ENCODE measurements around the gene SIGLEC1.
A peak's percentile ranks its signal among the peaks of the same experiment; 100 is the strongest.

The SIGLEC1 gene

DNA sequence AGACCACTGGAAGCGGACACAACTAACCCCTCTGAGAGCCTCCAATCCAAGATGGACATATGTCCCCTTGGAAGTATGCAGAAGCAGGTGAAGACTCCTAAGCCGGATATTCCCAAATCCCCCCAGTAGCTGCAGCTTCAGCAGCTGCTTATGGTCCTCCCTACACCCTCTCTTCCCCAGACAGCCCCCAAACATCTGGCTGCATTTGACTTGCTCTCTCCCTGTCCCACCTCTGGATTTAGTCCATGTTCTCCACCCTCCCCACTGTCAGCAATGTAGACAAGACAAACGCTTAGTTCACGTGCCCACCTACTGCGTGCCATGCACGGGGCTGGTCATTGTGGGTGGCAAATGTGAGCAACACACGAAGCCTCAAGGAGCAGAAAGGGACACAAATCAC lies 26.0 kb downstream of the SIGLEC1 start:
- Histone ChIP-seq H3K27me3 (ENCODE audit: control insufficient read depth, insufficient read depth, low read length) (peaks cover 20% of the 10 kb centered on the region), H3K4me1 (ENCODE audit: control insufficient read depth, insufficient read depth, low read length) (peaks cover 20% of the 10 kb centered on the region), H3K9me3 (ENCODE audit: control insufficient read depth, insufficient read depth, low read depth, low read length) (no peaks in the 10 kb centered on the region), H3K4me3 (ENCODE audit: low read depth, low read length) (no peak overlapping the region), H3K36me3 (ENCODE audit: control insufficient read depth, insufficient read depth, low read length) (no peaks in the 10 kb centered on the region), H3K9ac (ENCODE audit: low read length) (no peak overlapping the region), H3K27ac (ENCODE audit: low read depth, low read length) (no peak overlapping the region)

DNA sequence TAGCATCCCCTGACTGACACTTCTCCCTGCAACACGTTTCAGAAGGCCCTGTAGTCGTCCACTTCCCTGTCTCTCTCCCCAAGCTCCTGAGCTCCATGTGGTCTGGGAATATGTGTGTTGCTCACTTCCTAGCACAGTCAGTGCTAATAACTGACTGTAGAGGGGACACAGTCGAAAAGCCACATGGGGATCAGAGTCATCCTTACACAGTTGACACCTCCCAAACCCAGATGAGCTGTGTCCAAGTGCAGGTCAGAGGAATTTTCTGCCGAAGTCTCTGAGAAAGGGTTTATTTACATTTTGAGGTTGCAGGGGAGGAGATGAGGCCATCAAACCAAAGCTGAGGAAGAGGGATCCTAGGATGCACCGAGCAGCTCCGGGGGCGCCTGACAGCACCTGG lies 27.1 kb downstream of the SIGLEC1 start:
- H3K4me3 ChIP-seq (ENCODE audit: low read depth, low read length): no peak overlapping the region
- no peaks in the 10 kb centered on the region for H3K36me3 ChIP-seq (ENCODE audit: control insufficient read depth, insufficient read depth, low read length)
- H3K27ac ChIP-seq (ENCODE audit: low read depth, low read length): no peak overlapping the region
- peaks cover 31% of the 10 kb centered on the region for H3K4me1 ChIP-seq (ENCODE audit: control insufficient read depth, insufficient read depth, low read length)
- H3K9me3 ChIP-seq (ENCODE audit: control insufficient read depth, insufficient read depth, low read depth, low read length): no peaks in the 10 kb centered on the region
- H3K27me3 ChIP-seq (ENCODE audit: control insufficient read depth, insufficient read depth, low read length): peaks cover 24% of the 10 kb centered on the region
- no peak overlapping the region for H3K9ac ChIP-seq (ENCODE audit: low read length)

DNA sequence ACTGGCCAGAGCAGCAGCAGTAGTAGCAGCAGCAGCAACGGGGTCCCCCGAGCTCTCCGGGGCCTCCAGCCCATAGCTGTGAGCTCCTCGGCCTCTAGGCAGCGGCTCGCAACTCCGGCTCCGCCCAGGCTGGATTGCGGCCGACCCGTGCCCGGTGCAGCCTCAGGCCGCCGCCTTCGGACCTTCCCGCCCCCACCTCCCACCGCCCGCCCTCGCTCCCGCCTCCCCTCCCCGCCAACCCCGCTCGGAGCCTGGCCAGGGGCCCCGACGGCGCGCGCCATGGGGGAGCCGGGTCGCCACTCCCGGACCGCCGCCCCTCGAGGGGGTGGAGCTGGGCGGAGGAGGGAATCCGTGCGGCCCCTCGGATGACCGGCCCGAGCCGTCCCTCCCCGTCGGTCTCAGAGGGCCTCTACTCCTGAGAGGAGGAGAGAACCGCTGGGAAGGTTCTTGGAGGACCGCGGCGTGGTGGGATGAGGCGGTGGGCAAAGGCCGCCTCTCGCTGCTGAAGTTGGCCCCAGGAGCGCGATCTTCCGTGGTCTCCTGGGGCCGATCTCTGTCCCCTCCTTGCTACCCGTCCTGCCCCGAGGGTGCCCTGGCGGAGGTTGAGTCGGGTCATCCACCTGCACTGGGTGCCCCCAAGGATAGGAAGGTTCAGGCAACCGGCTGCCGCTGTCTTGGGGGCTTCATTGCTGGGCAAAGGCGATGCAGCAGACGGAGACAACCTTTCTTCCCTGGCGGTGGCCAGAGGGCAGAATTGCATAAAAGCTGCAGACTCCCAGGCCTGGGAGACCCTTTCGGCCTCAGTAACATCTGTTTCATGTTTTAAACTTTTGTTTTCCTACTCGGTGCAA lies 30.2 kb downstream of the SIGLEC1 start, which contains the start of gene ADAM33:
ADAM33 (minus strand) TSS at position 80 of the 851 bp plus-strand sequence; CDS start at position 74, 6 bp downstream.
- H3K4me1 ChIP-seq (ENCODE audit: control insufficient read depth, insufficient read depth, low read length): peaks cover 38% of the 10 kb centered on the region
- H3K4me3 ChIP-seq (ENCODE audit: low read depth, low read length): peak within 1 kb of the TSS; percentile 76
- H3K9me3 ChIP-seq (ENCODE audit: control insufficient read depth, insufficient read depth, low read depth, low read length): no peaks in the 10 kb centered on the region
- H3K36me3 ChIP-seq (ENCODE audit: control insufficient read depth, insufficient read depth, low read length): no peaks in the 10 kb centered on the region
- peak within 1 kb of the TSS; percentile 63 for H3K9ac ChIP-seq (ENCODE audit: low read length)
- H3K27me3 ChIP-seq (ENCODE audit: control insufficient read depth, insufficient read depth, low read length): peaks cover 24% of the 10 kb centered on the region
- H3K27ac ChIP-seq (ENCODE audit: low read depth, low read length): no peak within 1 kb of the TSS

DNA sequence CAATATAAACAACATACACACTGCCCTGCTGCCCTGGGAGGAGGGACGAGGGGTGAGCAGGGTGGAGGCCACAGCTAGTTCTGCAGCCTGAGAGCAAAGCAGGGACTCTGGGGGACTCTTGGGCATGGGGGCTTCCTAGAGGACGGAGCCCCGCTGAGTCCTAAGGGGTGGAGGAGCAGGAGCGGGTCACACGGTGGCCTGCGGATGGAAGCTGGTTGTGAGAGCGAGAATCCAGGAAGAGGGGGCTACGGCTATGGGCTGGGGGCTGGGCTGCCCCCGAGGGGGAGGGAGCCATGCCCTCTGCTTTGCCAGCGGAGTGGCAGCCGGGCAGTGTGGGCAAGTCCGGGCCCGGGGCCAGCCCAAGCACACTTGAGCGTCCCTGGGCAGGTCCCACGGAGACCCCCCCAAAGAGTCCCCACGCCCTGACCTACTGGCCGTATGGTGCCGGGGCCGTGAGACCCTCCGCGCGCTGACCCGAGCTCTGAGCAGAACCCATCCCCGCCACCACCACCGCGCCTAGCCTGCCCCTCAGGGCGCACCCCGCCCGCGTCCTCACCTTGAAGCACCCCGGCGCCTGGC lies 31.0 kb downstream of the SIGLEC1 start:
- Histone ChIP-seq H3K9ac (ENCODE audit: low read length) (peak overlapping the region; percentile 63), H3K4me3 (ENCODE audit: low read depth, low read length) (peak overlapping the region; percentile 76), H3K9me3 (ENCODE audit: control insufficient read depth, insufficient read depth, low read depth, low read length) (no peaks in the 10 kb centered on the region), H3K27me3 (ENCODE audit: control insufficient read depth, insufficient read depth, low read length) (peaks cover 24% of the 10 kb centered on the region), H3K27ac (ENCODE audit: low read depth, low read length) (no peak overlapping the region), H3K36me3 (ENCODE audit: control insufficient read depth, insufficient read depth, low read length) (no peaks in the 10 kb centered on the region), H3K4me1 (ENCODE audit: control insufficient read depth, insufficient read depth, low read length) (peaks cover 40% of the 10 kb centered on the region)

DNA sequence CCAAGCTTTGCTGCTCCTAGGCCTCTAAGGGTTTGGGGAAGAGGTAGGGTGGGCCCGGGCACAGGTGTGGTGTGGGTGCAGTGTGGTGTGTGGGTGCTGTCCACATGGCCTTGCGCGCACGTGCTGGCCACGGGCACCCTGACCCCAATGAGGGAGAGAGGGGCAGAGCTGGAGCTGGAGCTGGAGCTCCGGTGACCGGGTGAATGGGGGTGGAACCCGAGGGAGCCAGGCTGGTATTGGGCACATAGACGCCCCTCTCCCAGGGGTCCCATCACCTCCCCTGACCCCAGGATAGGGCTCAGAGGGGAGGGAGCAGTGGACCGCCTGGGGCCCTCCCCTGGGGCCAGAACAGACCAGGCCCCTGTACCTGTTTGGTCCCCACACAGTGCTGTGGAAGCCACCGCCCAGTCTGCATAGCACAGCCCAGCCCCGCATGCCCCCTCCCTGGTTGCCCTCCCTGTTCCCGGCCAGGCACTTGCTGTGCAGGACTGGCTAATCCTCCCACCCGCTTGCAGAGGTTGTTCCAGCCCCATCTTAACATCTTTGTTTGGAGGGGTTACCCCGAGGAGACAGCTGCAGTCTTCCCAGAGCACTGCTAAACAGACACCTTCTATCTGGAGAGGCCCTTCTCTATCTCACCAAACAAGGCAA lies 31.6 kb downstream of the SIGLEC1 start:
- no peaks in the 10 kb centered on the region for H3K9me3 ChIP-seq (ENCODE audit: control insufficient read depth, insufficient read depth, low read depth, low read length)
- no peak overlapping the region for H3K27ac ChIP-seq (ENCODE audit: low read depth, low read length)
- peaks cover 40% of the 10 kb centered on the region for H3K4me1 ChIP-seq (ENCODE audit: control insufficient read depth, insufficient read depth, low read length)
- H3K27me3 ChIP-seq (ENCODE audit: control insufficient read depth, insufficient read depth, low read length): peaks cover 27% of the 10 kb centered on the region
- peak overlapping the region; percentile 63 for H3K9ac ChIP-seq (ENCODE audit: low read length)
- H3K36me3 ChIP-seq (ENCODE audit: control insufficient read depth, insufficient read depth, low read length): no peaks in the 10 kb centered on the region
- H3K4me3 ChIP-seq (ENCODE audit: low read depth, low read length): peak overlapping the region; percentile 76

DNA sequence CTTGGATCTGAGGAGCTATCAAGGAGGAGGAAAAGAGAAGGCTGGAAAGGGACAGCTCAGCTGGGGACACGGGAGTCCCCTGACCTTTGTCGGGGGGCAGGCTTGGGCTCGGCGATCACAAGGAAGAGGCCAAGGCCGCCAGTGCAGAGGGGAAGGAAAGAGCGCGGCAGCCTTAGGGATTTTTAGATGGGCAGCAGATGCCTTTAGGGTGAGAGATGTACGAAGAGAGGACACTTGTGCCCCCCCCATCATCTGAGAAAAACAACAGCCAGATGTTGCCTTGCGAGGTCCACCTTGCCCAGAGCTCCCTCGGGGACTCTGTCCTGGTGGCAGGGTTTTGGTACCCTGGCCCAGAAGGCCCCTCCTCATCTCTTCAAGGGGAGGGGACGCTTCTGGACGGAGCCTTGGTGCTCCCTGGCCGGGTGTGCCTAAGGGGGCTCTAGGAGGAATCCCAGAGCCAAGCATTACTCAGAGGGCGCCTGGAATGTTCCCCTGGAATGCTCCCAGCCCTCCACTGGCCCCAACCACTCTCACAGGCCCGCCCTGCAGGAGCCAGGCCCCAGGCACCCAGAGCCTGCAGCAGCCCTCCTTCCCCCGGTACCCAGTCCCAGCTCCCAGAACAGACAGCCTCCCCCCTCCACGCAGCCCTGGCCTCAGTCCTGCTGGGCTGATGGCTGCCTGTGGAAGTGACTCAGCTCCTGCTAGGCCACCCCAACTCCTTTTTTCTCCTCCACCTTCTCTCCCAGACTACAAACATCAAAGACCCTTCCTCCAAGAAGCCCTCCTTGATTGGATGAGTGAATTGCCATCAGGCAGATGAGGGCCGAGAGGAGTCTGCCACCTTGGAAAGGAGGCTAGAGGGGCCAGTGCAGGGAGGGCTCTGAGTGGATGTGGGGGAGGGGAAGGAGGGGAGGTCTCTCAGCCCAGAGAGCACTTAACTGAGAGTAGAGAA lies 32.4 kb downstream of the SIGLEC1 start:
- peaks cover 30% of the 10 kb centered on the region for H3K27me3 ChIP-seq (ENCODE audit: control insufficient read depth, insufficient read depth, low read length)

DNA sequence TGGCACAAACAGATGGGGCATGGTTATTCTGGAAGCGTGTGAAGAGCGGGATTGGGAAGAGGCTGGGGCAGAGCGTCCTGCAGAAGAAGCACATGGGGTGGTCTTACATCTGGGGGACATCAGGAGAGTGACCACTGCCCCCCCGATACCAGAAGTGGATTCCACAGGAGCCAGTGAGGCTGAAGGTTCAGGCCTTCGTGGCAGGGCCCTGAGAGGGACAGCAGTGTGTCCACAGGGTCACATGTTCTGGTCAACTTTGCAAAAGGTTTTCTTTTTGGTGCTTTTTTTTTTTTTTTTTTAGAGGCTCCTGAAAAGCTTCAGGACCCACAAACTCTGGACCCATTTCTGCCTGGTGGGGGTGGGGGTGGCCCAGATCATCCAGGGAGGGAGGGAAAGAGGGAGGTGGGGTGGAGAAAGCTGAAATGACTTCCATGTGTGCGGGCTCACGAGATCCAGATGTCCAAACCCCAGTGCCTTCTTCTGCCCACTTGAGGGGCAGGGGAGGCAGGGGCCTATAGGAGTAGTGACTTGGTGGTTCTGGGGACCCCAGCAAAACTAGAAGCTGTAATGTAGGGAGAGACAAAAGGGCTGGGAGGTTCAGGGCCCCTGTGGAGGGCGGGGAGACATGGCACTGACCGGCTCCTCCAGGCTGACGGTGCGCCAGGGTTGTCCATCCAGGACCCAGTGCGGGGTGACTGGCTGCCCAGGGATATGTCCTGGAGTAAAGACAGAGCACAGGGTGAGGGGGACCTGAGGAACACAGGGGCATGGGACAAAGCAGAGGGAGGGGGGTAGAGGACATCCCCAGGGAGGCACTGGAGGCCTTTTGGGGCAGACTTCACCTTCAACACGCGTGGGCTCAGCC lies 33.3 kb downstream of the SIGLEC1 start:
- Histone ChIP-seq H3K9ac (ENCODE audit: low read length) (no peak overlapping the region), H3K4me3 (ENCODE audit: low read depth, low read length) (no peak overlapping the region), H3K27me3 (ENCODE audit: control insufficient read depth, insufficient read depth, low read length) (peaks cover 29% of the 10 kb centered on the region), H3K27ac (ENCODE audit: low read depth, low read length) (no peak overlapping the region), H3K4me1 (ENCODE audit: control insufficient read depth, insufficient read depth, low read length) (peaks cover 27% of the 10 kb centered on the region), H3K36me3 (ENCODE audit: control insufficient read depth, insufficient read depth, low read length) (no peaks in the 10 kb centered on the region), H3K9me3 (ENCODE audit: control insufficient read depth, insufficient read depth, low read depth, low read length) (no peaks in the 10 kb centered on the region)

More for the DNA sequence above, 32.4 kb downstream of the SIGLEC1 start:
- H3K4me1 ChIP-seq (ENCODE audit: control insufficient read depth, insufficient read depth, low read length): peaks cover 36% of the 10 kb centered on the region
- H3K9me3 ChIP-seq (ENCODE audit: control insufficient read depth, insufficient read depth, low read depth, low read length): no peaks in the 10 kb centered on the region
- H3K4me3 ChIP-seq (ENCODE audit: low read depth, low read length): peak overlapping the region; percentile 76; the same call in 1 of the 2 replicates
- no peaks in the 10 kb centered on the region for H3K36me3 ChIP-seq (ENCODE audit: control insufficient read depth, insufficient read depth, low read length)
- no peak overlapping the region for H3K27ac ChIP-seq (ENCODE audit: low read depth, low read length)
- H3K9ac ChIP-seq (ENCODE audit: low read length): peak overlapping the region; percentile 20

DNA sequence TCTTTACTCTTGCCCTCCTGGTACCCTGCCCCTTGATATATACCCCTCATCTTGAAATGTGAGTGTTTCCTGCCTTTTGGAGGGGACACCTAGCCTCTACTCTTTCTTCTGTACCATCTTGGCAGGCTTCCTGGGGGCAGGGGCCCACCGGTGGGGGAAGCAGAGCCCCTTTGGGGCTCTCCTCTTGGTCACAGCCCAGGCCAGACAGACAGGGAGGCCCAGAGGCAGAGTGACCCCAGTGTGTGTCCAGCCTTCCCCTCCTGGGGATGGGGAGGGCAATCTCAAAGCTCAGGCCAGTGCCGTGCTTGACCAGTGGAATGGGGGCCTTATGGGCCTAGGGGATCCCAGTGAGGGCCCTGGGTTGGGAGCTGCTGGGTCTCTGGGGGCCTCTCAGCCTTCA lies 34.2 kb downstream of the SIGLEC1 start:
- Histone ChIP-seq H3K27ac (ENCODE audit: low read depth, low read length) (no peak overlapping the region), H3K27me3 (ENCODE audit: control insufficient read depth, insufficient read depth, low read length) (peaks cover 27% of the 10 kb centered on the region), H3K36me3 (ENCODE audit: control insufficient read depth, insufficient read depth, low read length) (no peaks in the 10 kb centered on the region), H3K9me3 (ENCODE audit: control insufficient read depth, insufficient read depth, low read depth, low read length) (no peaks in the 10 kb centered on the region), H3K4me1 (ENCODE audit: control insufficient read depth, insufficient read depth, low read length) (peaks cover 27% of the 10 kb centered on the region), H3K4me3 (ENCODE audit: low read depth, low read length) (no peak overlapping the region), H3K9ac (ENCODE audit: low read length) (no peak overlapping the region)

DNA sequence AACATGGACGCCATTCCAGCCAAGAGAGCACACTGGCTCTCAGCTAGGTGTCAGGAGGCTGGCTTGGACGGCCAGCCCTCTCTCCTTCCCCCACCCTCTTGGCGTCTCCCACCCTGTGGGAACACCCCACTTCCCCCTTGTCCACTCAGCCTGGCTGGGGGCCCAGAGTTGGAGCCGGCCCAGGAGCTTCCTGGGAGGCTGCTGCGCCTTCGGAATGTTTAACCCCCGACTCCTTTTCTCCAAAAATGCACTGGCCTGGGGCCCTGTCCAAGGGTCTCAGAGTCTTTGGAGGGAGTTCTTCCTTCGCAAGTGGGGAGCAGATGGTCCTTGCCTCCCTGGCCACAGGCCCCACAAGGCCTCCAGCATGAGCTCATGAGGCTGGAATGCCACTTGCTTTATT lies 34.7 kb downstream of the SIGLEC1 start:
- Histone ChIP-seq H3K36me3 (ENCODE audit: control insufficient read depth, insufficient read depth, low read length) (no peaks in the 10 kb centered on the region), H3K27me3 (ENCODE audit: control insufficient read depth, insufficient read depth, low read length) (peaks cover 31% of the 10 kb centered on the region), H3K9me3 (ENCODE audit: control insufficient read depth, insufficient read depth, low read depth, low read length) (no peaks in the 10 kb centered on the region), H3K27ac (ENCODE audit: low read depth, low read length) (no peak overlapping the region), H3K4me1 (ENCODE audit: control insufficient read depth, insufficient read depth, low read length) (peaks cover 27% of the 10 kb centered on the region), H3K4me3 (ENCODE audit: low read depth, low read length) (no peak overlapping the region), H3K9ac (ENCODE audit: low read length) (no peak overlapping the region)

Measured in HUES6 (cell line).